HG02798 (cell line): ENCODE results near the gene SIX2.

Experiments
- ATAC-seq: cut with Tn5 transposase; IDR thresholded peaks from one replicate; pipeline ENCODE4 v1.9.1; 2021; ENCODE audit warnings: mild to moderate bottlenecking; ENCODE audit not compliant: unreplicated experiment, poor library complexity

SIX2 gene

DNA sequence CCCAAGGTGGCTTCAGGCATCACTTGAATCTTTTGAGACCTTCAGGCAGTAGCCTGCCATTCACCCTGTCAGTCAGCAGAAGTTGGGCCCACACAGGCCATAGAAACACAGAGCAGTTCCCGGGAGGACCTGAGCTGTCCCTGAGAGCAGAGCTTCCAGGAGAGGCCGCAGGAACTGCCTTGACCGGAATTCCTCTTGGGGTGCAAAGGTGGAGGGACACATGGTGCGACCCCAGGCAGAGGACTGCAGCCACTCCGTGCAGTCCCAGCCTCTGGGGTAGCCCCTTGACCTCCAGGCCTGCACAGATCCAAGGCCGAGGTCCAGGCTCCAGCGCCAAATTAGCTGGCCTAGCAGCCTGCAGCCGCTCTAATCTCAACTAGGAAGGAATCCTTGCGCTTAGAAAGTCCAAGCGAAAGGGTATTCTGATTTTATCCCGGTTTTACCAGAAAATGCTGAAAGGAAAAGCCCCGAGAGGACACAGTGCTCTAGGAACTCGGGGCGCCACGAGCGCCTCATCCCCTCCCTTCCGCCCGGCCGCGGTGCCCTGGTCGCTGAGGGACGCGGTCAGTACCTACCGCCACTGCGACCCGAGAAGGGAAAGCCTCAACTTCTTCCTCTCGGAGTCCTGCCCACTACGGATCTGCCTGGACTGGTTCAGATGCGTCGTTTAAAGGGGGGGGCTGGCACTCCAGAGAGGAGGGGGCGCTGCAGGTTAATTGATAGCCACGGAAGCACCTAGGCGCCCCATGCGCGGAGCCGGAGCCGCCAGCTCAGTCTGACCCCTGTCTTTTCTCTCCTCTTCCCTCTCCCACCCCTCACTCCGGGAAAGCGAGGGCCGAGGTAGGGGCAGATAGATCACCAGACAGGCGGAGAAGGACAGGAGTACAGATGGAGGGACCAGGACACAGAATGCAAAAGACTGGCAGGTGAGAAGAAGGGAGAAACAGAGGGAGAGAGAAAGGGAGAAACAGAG, 5.4 kb downstream of the SIX2 start:
- no peak for ATAC-seq

DNA sequence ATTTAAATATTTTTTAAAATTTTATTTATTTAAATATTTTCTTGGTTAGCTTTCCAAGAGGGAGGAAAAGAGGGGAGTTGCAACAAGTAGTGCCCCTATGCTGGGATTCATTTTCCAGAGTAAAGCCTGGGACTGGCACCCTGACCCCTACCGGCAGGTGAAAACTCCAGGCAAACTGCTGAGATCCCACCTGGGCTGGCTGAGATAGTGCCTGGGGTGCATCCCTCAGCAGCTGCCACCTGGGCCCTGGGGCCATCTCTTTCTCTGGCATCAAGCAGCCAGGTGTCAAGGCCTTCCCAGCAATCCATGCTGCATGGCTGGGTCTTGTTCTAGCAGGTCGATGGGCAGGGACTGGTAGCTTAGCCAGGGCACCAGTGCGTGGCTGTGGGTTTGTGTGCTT, 6.6 kb downstream of the SIX2 start:
- no peak for ATAC-seq

DNA sequence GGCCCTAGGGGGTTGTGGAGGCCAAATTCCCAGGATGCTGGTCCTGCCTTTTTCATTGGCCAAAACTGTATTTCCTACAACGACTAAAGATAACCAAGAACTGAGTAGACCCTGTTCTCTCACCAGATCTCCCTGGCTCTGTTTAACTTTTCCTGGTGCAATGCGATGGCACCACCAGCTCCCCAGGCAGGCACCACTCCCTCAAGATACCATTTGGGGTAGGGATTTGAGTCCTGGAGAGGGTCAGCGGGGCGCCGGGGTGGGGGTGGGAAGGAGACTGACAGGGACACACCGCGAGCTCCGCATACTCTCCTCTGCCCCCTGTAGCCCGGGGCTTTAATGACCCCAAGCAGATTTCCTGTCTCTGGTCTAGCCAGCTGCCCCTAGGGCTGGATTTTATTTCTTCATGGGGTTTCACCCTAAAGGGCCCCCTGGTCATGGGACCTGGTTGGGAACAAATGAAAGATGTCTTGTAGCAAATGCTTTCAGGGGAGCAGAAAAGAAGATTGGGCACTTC, 7.3 kb downstream of the SIX2 start:
- no peak for ATAC-seq

GRCh38 chr2:45000921-45001868, 8.1 kb downstream of the SIX2 start:
- ATAC-seq = no peak

GRCh38 chr2:45000341-45000901, 8.8 kb downstream of the SIX2 start:
- no peak for ATAC-seq

DNA sequence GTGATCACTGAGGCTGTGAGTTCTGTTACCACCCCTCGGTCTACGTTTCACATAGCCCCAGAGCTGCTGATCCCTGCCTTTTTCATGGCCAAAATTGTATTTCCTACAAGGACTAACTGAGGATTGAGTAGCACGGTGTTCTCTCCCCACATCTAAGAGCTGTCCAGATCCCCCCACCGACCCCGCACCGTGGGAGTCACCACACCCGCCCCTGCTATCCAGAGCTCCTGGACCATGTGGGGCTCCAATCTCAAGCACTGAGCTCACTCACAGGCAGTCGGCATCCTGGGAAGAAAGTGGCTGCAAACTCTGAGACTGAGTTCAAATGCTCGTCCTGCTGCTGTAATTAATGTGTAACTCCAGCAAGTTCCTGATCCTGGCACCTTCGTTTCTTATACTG, 9.7 kb downstream of the SIX2 start:
- ATAC-seq = no peak

DNA sequence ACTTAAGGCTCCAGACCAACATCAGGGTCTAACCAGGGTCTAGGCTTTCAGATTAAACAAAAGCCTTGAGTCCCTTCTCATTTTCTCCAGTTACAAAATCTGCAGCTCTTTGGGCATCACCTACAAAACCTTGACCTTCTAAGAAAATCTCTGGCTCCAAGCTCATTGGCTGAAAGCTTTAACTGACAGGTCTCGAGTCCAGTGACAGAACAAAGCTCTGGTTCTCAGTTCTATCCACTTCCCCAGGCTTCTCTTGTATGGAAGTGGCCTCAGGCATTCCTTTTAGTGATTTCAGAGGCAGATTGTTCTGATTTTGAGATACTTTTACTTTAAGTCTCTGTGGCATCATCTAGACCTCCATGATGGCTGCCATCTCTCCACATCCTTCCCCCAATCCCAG, 11.3 kb downstream of the SIX2 start:
- ATAC-seq = no peak

DNA sequence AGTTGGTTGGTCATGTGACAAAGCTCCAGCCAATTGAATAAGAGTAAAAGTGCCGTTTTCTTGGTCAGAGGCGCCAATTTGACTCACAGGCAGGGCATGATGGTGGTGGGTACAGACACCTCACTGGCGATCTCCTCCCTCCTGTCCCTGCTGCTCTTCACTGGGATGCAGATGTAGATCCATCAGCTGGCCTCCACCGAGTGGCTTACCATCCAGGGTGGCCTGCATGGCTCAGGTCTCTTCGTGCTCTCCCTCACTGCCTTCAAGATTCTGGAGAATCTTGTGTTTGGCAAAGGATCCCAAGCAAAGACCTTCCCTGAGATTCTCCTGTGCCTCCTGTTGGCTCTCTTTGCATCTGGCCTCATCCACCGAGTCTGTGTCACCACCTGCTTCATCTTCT, 12.9 kb downstream of the SIX2 start:
- no peak for ATAC-seq

DNA sequence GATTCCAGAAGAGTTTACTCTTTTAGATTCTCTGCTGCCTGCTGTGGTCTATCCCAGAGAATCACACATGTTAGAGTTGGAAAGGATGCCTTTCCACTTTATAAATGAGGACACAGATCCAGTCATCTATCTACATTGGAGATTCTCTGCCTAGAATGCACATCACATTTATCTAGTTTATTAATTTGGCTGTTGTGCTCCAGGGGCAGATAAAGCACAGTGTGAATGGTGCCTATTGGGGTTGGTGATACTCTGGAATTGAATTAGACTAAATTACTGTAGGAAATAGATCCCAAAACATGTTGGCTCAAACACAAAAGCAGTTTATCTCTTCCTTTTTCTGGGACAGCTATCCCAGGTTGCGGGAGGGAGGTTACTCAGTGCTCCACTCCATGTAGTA, 14.9 kb downstream of the SIX2 start:
- ATAC-seq = no peak

DNA sequence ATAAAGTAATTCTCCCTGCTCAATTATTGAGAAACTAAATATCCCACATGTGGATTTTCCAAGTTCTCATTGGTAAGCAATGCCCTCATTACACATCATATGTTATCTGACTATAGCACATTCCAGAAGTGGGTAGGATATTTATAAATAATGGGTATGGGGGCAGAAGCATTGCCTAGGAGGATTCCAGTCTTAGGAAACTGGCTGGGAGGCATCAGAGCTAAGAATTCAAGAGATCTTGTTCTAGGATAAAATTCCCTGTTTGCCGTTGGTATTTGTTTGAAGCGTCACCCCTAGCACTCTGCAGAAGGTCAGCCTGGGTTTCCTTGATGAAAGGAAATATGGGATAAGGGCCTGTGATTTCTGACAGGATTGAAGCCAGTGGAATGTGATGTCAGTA, 20.1 kb downstream of the SIX2 start:
- no peak for ATAC-seq

DNA sequence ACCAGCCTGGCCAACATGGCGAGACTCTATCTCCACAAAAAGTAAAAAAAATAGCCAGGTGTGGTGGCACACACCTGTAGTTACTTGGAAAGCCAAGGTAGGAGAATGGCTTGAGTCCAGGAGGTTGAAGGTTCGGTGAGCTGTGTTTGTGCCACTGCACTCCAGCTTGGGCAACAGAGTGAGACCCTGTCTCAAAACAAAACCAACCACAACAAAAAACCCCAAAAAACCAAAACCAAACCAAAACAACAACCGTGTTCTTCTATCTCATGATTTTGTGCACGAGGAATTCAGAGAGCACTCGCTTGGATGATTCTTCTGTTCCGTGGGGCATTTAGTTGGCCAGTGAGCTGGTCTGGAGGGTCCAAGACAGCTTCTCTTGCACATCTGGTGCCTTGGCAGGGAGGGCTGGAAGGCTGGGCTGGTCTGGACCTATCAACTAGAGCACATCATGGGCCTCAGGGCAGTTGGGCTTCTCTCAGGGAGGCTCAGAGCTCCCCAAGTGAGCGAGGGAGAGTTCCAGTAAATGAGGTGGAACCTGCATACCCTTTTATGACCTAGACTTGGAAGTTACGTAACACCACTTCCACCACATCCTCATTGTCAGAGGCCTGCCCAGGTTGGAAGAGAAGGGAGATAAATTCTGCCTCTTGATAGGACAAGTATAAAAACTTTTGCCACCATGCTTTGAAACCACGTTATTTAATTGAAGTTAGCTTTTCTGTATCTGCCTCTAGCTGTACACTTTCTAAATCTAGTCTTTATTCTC, 25.2 kb downstream of the SIX2 start:
- ATAC-seq = no peak

GRCh38 chr2:44981714-44982108, 27.5 kb downstream of the SIX2 start:
- no peak for ATAC-seq

DNA sequence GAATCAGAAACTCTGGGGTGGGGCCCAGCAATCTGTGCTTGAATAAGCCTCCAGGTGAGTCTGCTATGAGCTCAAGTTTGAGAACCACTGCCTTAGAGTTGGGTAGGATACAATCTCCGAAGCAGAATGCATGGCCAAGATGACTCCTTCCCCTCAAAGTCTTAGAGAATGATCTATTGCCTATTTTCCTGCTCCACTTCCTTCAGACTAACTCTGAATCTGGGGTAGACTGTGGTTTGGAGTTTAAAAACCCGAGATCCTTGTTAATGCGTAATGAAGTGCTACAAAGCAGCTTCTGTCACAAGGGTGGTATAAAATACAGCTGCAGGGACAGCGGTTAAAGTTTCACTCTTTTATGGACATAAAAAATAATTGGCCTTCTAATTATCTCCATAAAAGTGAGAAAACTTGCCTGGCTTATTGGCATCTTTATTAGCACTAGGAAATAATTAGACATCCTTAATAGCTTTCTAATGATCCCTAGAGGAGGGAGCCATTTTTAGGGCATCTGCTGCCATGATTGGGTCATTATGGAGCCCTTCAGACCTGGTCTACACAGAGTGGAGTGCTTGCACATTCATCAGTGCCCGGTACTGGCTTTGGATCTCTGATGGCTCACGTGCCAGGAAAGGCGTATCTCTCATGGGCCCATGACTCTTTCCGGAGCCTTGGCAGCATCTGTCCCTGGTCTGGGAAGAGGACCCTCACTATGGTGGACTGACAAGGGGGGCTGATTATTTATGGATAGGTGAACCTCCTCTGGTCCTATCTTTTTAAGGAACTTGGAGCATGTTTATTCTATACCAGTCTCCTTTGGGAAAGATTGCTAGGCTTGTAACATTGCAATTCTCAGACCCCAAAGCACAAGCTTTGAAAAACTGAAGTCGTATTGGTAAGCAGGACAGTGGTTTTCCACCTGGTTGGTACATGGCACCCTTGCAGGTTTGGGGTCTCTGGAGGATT, 28.2 kb downstream of the SIX2 start:
- ATAC-seq = no peak

DNA sequence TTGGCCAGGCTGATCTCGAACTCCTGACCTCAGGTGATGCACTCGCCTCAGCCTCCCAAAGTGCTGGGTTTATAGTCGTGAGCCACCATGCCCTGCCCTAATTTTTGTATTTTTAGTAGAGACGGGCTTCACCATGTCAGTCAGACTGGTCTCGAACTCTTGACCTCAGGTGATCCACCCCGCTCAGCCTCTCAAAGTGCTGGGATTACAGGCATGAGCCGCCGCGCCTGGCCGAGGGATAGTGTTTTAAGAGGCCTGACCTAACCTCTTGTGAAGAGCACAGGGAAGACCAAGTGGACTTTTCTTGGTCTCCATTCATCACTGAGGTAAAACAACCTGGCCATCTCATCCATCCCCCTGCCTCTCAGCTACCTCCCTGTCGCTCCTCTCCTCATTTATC, 29.7 kb downstream of the SIX2 start:
- ATAC-seq = no peak

DNA sequence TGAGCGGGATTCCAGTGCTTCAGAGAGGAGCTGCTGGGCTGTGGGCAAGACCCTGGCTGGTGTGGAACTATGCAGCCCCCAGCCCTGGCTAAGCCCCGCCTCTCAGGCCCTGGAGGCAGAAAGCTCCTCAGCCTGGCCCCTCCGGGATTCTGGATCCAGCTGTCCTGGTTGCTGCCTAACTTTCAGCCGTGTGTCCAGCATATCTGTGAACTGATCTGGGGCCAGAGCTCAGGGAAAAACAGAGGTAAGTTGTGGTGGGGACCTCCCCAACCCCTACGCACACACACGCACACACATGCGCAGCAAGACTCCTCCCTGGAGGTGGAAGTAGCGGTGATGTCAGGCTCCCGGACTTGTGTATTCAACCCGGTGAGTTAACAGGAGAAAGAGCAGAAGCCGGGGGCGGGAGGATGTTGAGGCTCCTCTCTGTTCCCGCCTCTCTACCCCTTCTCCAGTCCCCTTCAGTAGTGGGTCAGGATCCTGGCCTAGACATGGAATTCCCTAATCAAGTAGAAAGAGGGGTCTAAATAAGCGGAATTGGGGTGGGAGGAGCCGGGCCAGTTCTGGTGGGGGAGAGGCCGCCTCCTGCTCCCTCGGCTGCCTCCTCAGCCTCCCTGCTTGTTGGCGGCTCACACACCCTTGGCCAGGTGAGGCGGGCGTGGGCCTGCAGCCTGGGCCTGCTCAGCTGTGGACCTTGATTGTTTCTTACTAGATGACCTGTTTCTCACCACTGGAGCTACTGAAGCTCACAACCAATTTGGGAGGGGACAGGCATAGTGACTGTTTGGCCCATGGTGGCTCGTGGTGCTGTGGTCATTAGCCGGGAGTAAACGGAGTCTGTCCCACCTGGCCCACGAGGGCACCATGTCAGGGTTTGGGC, 33.4 kb downstream of the SIX2 start:
- no peak for ATAC-seq

DNA sequence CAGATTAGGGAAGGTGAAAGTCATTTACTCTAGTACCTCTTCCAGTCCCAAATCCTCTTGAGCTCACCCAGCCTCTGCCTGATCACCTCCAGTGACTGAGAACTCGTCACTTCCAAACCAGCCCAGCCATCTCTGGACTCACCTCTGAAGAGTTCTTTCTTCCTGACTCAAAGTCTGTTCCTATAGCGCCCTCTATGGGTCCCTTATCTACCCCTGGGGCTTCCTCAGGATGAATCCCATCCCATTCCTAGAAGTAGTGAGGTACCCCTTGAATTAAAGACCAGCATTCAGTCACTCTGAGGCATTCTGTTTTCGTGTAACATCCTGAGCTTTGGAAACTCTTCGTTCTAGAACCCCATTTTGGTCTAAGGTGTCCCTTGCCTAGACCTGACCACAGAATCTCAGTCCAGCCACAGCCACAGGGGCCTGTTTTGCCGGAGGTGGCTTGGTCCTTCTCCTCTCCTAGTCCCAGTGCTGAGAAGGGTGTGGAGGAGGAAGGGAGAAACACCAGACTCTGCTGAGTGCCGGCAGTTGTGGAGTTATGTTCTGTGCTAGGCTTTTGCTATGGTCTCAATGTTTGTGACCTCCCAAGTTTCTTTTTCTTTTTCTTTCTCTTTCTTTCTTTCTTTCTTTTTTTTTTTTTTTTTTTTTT, 35.1 kb downstream of the SIX2 start:
- ATAC-seq = no peak

- ATAC-seq = no peak
Observed at GRCh38 chr2:44972771-44973535, 36.3 kb downstream of the SIX2 start.
